ENCODE results near the gene SEMA4D. TPM values are rescaled to one million over a fixed set of nuclear protein-coding genes. Genes with fewer than 3 reads are reported as not detected.

SEMA4D gene
- total and polyA plus RNA-seq, 2 of the 13 experiments (the other 11 are each of a cell fraction or from before 2014, with no cell fraction given), result 0.13 to 0.16 TPM

DNA sequence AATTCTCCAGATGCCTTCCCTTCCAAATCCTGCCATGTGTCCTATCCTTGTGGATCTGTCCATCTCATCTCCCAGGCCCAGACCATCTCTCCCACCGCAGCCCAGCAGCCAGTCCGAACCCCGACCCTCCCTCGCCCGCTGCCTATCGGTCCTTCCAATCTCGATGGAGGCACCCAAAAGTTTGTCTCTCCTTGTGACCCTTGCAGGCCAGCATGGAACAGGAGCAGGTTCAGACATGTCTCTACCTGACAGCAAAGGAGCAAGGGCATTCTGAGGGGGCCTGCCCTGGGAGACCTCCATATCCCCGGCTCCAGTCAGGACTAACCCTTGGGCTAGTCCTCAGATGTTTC, 51.0 kb downstream of the SEMA4D start (continued):
- TF ChIP-seq NFAT5 (CRISPR knock-in tag; IDR thresholded peaks at IDR 0.05), result no peak
- no peak for TF ChIP-seq PCBP2 (optimal IDR thresholded peaks at IDR 0.05; ENCODE audit: low read depth, low read length, poor library complexity, severe bottlenecking)
- TF ChIP-seq ZMYM3 (CRISPR knock-in tag; IDR thresholded peaks at IDR 0.05), result no peak
- no peak for TF ChIP-seq MBD4 (IDR thresholded peaks at IDR 0.05; ENCODE audit: borderline replicate concordance, low read length)
- TF ChIP-seq ATF7 (IDR thresholded peaks at IDR 0.05), result no peak
- TF ChIP-seq ATF7 (CRISPR knock-in tag; IDR thresholded peaks at IDR 0.05), result no peak
- no peak for TF ChIP-seq MBNL3 (CRISPR knock-in tag; conservative IDR thresholded peaks at IDR 0.05)
- TF ChIP-seq NFYB (CRISPR knock-in tag; IDR thresholded peaks at IDR 0.05), result no peak

- no peaks in the 10 kb centered on the region for H3K79me2 ChIP-seq (ENCODE audit: insufficient read depth, low read length)
- no peak overlapping the region for H3K4me3 ChIP-seq (replicated peaks in 1 of 3; ENCODE audit: insufficient read depth in 1 of 3, low read depth in 2 of 3, low read length in 3 of 3)
- no peak overlapping the region for H3K27ac ChIP-seq (ENCODE audit: extremely low read length, insufficient read depth, low read length)
- no peak overlapping the region for H3K9ac ChIP-seq (ENCODE audit: insufficient read depth, low read depth, low read length)
- no peak overlapping the region for H2AFZ ChIP-seq (ENCODE audit: low read length)
- H3K4me2 ChIP-seq (ENCODE audit: low read depth, low read length), result no peak overlapping the region
- CTCF ChIA-PET (ENCODE audit: low intra/inter-chr PET ratio, low total read pairs), result no interaction called here
- in situ Hi-C loops (cut with HindIII; ENCODE audit: extremely low pct_ligation_motif_present, low pct_unique_long_range_greater_than_20kb), result no loop called here
- POLR2A ChIA-PET, result no interaction called here
- WGBS (ENCODE audit: low lambda C conversion rate), result 22% methylated on average over 4 of the region's 13 CpGs
- BruUV-seq (replicated peaks), result no TSS peak
- DNase-seq (ENCODE audit: low spot score) (no peak), ATAC-seq (no peak), FAIRE-seq (no peak)
- intact Hi-C loops (cut with micrococcal nuclease; ENCODE audit: unreplicated experiment), result no loop called here
- no peaks in the 10 kb centered on the region for H4K20me1 ChIP-seq (ENCODE audit: insufficient read depth, low read length)
- peaks cover 2 to 14% of the 10 kb centered on the region in 2 experiments; a peak in 3 of 5 replicates for H3K27me3 ChIP-seq (ENCODE audit: control insufficient read depth in 1 of 2, insufficient read depth in 2 of 2, low read length in 2 of 2)
- TF ChIP-seq SP5 (CRISPR knock-in tag; IDR thresholded peaks at IDR 0.05; ENCODE audit: borderline replicate concordance, low read depth) (no peak), SAFB2 (CRISPR knock-in tag; IDR thresholded peaks at IDR 0.05; ENCODE audit: borderline replicate concordance, low read depth) (no peak), ZMAT3 (CRISPR knock-in tag; conservative IDR thresholded peaks at IDR 0.05) (no peak), GTF2F1 (IDR thresholded peaks at IDR 0.05; ENCODE audit: low read length) (no peak)
- TF ChIP-seq, protein P1, sequence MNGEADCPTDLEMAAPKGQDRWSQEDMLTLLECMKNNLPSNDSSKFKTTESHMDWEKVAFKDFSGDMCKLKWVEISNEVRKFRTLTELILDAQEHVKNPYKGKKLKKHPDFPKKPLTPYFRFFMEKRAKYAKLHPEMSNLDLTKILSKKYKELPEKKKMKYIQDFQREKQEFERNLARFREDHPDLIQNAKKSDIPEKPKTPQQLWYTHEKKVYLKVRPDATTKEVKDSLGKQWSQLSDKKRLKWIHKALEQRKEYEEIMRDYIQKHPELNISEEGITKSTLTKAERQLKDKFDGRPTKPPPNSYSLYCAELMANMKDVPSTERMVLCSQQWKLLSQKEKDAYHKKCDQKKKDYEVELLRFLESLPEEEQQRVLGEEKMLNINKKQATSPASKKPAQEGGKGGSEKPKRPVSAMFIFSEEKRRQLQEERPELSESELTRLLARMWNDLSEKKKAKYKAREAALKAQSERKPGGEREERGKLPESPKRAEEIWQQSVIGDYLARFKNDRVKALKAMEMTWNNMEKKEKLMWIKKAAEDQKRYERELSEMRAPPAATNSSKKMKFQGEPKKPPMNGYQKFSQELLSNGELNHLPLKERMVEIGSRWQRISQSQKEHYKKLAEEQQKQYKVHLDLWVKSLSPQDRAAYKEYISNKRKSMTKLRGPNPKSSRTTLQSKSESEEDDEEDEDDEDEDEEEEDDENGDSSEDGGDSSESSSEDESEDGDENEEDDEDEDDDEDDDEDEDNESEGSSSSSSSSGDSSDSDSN (CRISPR knock-in tag; IDR thresholded peaks at IDR 0.05), result no peak
- no peaks in the 10 kb centered on the region for H3K36me3 ChIP-seq (replicated peaks in 1 of 2; ENCODE audit: control insufficient read depth in 1 of 2, insufficient read depth in 2 of 2, low read length in 2 of 2)
- H3K4me1 ChIP-seq (ENCODE audit: insufficient read depth, low read length), result no peaks in the 10 kb centered on the region
- no peaks in the 10 kb centered on the region for H3K9me3 ChIP-seq (ENCODE audit: low read length)
Observed at GRCh38 chr9:89446261-89446960, 51.5 kb downstream of the SEMA4D start.
